Measurements from ENCODE around the gene ZNF85. TPM values are rescaled to one million over a fixed set of nuclear protein-coding genes. Genes with fewer than 3 reads are reported as not detected.
"Not testable (repeated sequence)": the region's sequence is repeated elsewhere in the genome, so short reads cannot be mapped to it uniquely, and the experiment has no call there.

Gene ZNF85
- total RNA-seq, 1 donor from 2014 or later = 15.3 TPM

GRCh38 chr19:20925481-20925880 lies 2.4 kb downstream of the ZNF85 start:
- FAIRE-seq (no peak), DNase-seq (ENCODE audit: low read depth) (no peak)
- Histone ChIP-seq H2AFZ (ENCODE audit: low read depth, low read length) (no peak overlapping the region), H3K4me3 (ENCODE audit: insufficient read depth, low read depth, low read length) (no peak overlapping the region), H3K4me2 (ENCODE audit: low read length) (no peak overlapping the region), H3K36me3 (ENCODE audit: insufficient read depth, low read length) (no peaks in the 10 kb centered on the region), H3K9me3 (ENCODE audit: insufficient read depth, low read depth, low read length) (no peaks in the 10 kb centered on the region), H3K9ac (ENCODE audit: low read length) (no peak overlapping the region), H3K27ac (ENCODE audit: low read depth, low read length) (no peak overlapping the region), H3K27me3 (ENCODE audit: insufficient read depth, low read length) (no peaks in the 10 kb centered on the region), H4K20me1 (ENCODE audit: insufficient read depth, low read length) (no peaks in the 10 kb centered on the region), H3K79me2 (ENCODE audit: insufficient read depth, low read length) (peaks cover 44% of the 10 kb centered on the region), H3K4me1 (ENCODE audit: insufficient read depth, low read length) (peaks cover 13% of the 10 kb centered on the region)
- TF ChIP-seq CTCF (IDR thresholded peaks at IDR 0.05; ENCODE audit: insufficient read depth, low read depth, low read length) (no peak), EZH2 (IDR thresholded peaks at IDR 0.05; ENCODE audit: insufficient read depth, low read length) (no peak)
- Mint-ChIP-seq H3K27ac (ENCODE audit: unreplicated experiment) (peak overlapping the region; percentile 58), H3K9me3 (ENCODE audit: unreplicated experiment) (no peaks in the 10 kb centered on the region), H3K36me3 (ENCODE audit: low read depth, unreplicated experiment) (peaks cover 14% of the 10 kb centered on the region), H3K27me3 (ENCODE audit: low read depth, unreplicated experiment) (no peaks in the 10 kb centered on the region), H3K4me1 (ENCODE audit: low read depth, unreplicated experiment) (peaks cover 20% of the 10 kb centered on the region), H3K4me3 (ENCODE audit: unreplicated experiment) (no peak overlapping the region)

- H3K27me3 Mint-ChIP-seq (ENCODE audit: low read depth, unreplicated experiment) = no peaks in the 10 kb centered on the region
- peak overlapping the region; percentile 99 for H3K27ac Mint-ChIP-seq (ENCODE audit: unreplicated experiment)
- H3K4me2 ChIP-seq (ENCODE audit: low read length) = no peak overlapping the region
- no peak overlapping the region for H3K4me3 ChIP-seq (ENCODE audit: insufficient read depth, low read depth, low read length)
- H3K36me3 Mint-ChIP-seq (ENCODE audit: low read depth, unreplicated experiment) = peaks cover 21% of the 10 kb centered on the region
- H3K4me3 Mint-ChIP-seq (ENCODE audit: unreplicated experiment) = no peak overlapping the region
- FAIRE-seq = no peak
- H3K27me3 ChIP-seq (ENCODE audit: insufficient read depth, low read length) = no peaks in the 10 kb centered on the region
- H3K27ac ChIP-seq (ENCODE audit: low read depth, low read length) = no peak overlapping the region
- no peaks in the 10 kb centered on the region for H3K9me3 ChIP-seq (ENCODE audit: insufficient read depth, low read depth, low read length)
- DNase-seq (ENCODE audit: low read depth) = peak; percentile 57
- TF ChIP-seq EZH2 (IDR thresholded peaks at IDR 0.05; ENCODE audit: insufficient read depth, low read length) (no peak), CTCF (IDR thresholded peaks at IDR 0.05; ENCODE audit: insufficient read depth, low read depth, low read length) (no peak)
- peaks cover 56% of the 10 kb centered on the region for H3K79me2 ChIP-seq (ENCODE audit: insufficient read depth, low read length)
- peaks cover 13% of the 10 kb centered on the region for H3K4me1 ChIP-seq (ENCODE audit: insufficient read depth, low read length)
- no peak overlapping the region for H2AFZ ChIP-seq (ENCODE audit: low read depth, low read length)
- H3K9me3 Mint-ChIP-seq (ENCODE audit: unreplicated experiment) = peaks cover 2% of the 10 kb centered on the region
- H3K4me1 Mint-ChIP-seq (ENCODE audit: low read depth, unreplicated experiment) = peaks cover 20% of the 10 kb centered on the region
- no peaks in the 10 kb centered on the region for H4K20me1 ChIP-seq (ENCODE audit: insufficient read depth, low read length)
- no peaks in the 10 kb centered on the region for H3K36me3 ChIP-seq (ENCODE audit: insufficient read depth, low read length)
- no peak overlapping the region for H3K9ac ChIP-seq (ENCODE audit: low read length)
Measured at GRCh38 chr19:20926796-20927195, 3.7 kb downstream of the ZNF85 start.

- Histone ChIP-seq H3K9me3 (ENCODE audit: insufficient read depth, low read depth, low read length) (no peaks in the 10 kb centered on the region), H3K27me3 (ENCODE audit: insufficient read depth, low read length) (no peaks in the 10 kb centered on the region), H3K9ac (ENCODE audit: low read length) (peak overlapping the region; percentile 73), H3K36me3 (ENCODE audit: insufficient read depth, low read length) (no peaks in the 10 kb centered on the region), H3K79me2 (ENCODE audit: insufficient read depth, low read length) (peaks cover 64% of the 10 kb centered on the region), H3K4me2 (ENCODE audit: low read length) (peak overlapping the region; percentile 64), H4K20me1 (ENCODE audit: insufficient read depth, low read length) (no peaks in the 10 kb centered on the region), H2AFZ (ENCODE audit: low read depth, low read length) (peak overlapping the region; percentile 30), H3K4me3 (ENCODE audit: insufficient read depth, low read depth, low read length) (no peak overlapping the region), H3K4me1 (ENCODE audit: insufficient read depth, low read length) (peaks cover 13% of the 10 kb centered on the region), H3K27ac (ENCODE audit: low read depth, low read length) (peak overlapping the region; percentile 91)
- DNase-seq (ENCODE audit: low read depth) (peak; percentile 99), FAIRE-seq (peak; percentile 65)
- H3K9me3 Mint-ChIP-seq (ENCODE audit: unreplicated experiment) = peaks cover 2% of the 10 kb centered on the region
- no peaks in the 10 kb centered on the region for H3K27me3 Mint-ChIP-seq (ENCODE audit: low read depth, unreplicated experiment)
- peak overlapping the region; percentile 99 for H3K27ac Mint-ChIP-seq (ENCODE audit: unreplicated experiment)
- peak overlapping the region; percentile 37 for H3K4me3 Mint-ChIP-seq (ENCODE audit: unreplicated experiment)
- H3K36me3 Mint-ChIP-seq (ENCODE audit: low read depth, unreplicated experiment) = peaks cover 24% of the 10 kb centered on the region
- no peak for TF ChIP-seq CTCF (IDR thresholded peaks at IDR 0.05; ENCODE audit: insufficient read depth, low read depth, low read length)
- TF ChIP-seq EZH2 (IDR thresholded peaks at IDR 0.05; ENCODE audit: insufficient read depth, low read length) = no peak
- peaks cover 18% of the 10 kb centered on the region for H3K4me1 Mint-ChIP-seq (ENCODE audit: low read depth, unreplicated experiment)
Measured at GRCh38 chr19:20928371-20928770, 5.3 kb downstream of the ZNF85 start.

GRCh38 chr19:20936322-20936947 lies 13.4 kb downstream of the ZNF85 start:
- H3K4me1 Mint-ChIP-seq (ENCODE audit: low read depth, unreplicated experiment); H3K4me2 ChIP-seq (ENCODE audit: low read length); H3K9me3 ChIP-seq (ENCODE audit: insufficient read depth, low read depth, low read length); H3K27ac Mint-ChIP-seq (ENCODE audit: unreplicated experiment); H2AFZ ChIP-seq (ENCODE audit: low read depth, low read length); H3K9ac ChIP-seq (ENCODE audit: low read length); H3K9me3 Mint-ChIP-seq (ENCODE audit: unreplicated experiment); H3K27me3 ChIP-seq (ENCODE audit: insufficient read depth, low read length); H3K4me3 Mint-ChIP-seq (ENCODE audit: unreplicated experiment); H3K27ac ChIP-seq (ENCODE audit: low read depth, low read length); H3K4me1 ChIP-seq (ENCODE audit: insufficient read depth, low read length); H3K36me3 ChIP-seq (ENCODE audit: insufficient read depth, low read length); FAIRE-seq; H3K27me3 Mint-ChIP-seq (ENCODE audit: low read depth, unreplicated experiment); DNase-seq (ENCODE audit: low read depth); H4K20me1 ChIP-seq (ENCODE audit: insufficient read depth, low read length); H3K4me3 ChIP-seq (ENCODE audit: insufficient read depth, low read depth, low read length): not testable (repeated sequence)
- H3K36me3 Mint-ChIP-seq (ENCODE audit: low read depth, unreplicated experiment) = peaks cover 38% of the 10 kb centered on the region
- H3K79me2 ChIP-seq (ENCODE audit: insufficient read depth, low read length) = peaks cover 13% of the 10 kb centered on the region

Data from astrocyte (in vitro differentiated cells and primary cell).